GM18517 (cell line): ENCODE data around the gene ENOX1.
A peak's percentile ranks its signal among the peaks of the same experiment; 100 is the strongest.

Experiments used
- ATAC-seq: cut with Tn5 transposase; IDR thresholded peaks from one replicate; pipeline ENCODE4 v1.9.1; 2021; ENCODE audit warnings: mild to moderate bottlenecking, moderate library complexity; ENCODE audit not compliant: unreplicated experiment

Gene ENOX1

DNA sequence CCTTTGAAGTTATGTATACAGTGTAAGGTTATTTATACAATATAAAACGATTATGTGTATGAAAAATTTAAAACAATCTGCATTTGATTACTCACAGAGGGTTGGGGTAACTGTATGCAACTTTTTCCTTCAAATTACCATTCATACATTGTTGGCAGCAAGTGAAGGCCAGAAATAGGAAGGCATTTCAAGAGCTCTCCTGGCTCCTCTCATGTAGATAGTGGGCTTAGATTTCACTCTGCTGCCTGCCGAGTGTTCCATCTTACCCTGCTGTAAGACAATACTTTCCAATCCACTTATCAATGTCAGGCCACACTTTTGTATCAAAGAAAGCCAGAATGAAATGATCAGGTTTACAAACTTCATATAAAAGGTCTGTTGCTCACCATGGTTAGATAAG lies 518.1 kb downstream of the ENOX1 start:
- no peak for ATAC-seq

DNA sequence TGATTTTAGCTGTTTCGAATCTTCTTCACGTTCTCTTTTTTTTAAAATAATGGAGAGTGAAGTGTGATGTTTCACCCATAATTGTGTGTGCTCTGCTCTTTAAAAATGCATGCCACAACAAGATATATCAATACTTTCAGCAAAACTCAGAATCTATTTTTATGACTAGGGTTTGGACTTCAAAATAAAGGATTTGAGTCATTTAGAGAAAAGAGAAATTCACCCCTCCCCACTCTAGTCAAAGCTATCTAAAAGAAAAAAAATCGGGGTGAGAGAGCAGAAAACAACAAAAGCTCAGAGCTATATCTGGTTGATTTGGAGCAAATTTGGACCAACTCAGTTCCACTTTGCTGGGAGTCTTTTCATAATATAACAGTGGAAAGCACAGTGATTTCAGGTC lies 518.9 kb downstream of the ENOX1 start:
- no peak for ATAC-seq

DNA sequence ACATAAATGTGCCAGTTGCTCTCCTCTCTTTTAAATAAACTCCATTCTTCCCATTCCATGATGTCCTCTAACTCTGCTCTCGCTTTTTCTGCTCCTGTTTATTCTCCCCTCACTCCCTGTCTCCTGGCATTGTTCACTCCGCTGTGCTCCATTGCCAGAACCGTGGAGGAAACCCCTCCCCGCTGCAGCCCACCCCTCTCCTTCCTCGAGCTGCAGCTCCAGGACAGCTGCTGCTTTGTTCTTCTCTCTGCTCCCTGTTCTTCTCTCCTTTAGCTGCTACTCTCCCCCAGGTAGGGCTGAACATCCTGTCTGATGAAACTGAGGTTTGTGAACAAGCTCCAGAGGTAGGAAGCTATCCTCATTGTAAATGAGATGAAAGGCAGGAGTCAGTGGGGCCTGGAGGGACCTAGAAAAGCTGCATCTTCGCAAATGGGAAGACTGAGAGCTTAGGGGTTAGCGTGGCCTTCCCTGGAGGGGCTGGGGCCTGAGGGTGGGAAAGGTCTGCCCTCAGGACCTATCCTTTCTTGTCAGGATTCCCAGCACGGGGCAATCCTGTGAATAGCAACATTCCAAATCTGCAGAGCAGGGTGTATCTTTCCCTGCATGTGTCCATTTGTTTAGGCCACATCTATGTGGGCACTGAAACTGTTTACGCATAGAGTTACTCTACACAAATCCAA lies 519.7 kb downstream of the ENOX1 start:
- ATAC-seq = no peak

DNA sequence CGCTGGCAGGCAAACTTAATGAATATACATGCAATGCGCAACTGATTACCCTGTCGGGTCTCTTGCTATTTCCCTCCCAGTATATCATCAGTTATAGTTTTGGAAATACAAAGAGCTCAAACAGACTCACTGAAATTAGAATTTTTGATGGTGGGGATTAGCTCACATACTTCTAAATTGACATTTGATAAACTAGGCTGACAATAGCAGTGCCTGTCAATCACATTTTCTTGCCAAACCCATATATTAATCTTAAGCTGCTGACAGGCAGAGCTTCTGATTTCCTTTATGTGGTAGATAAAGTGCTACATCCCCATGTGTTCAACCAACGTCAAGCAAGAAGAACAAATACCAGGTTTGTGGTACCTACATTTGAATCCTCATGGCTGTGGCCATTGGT lies 521.7 kb downstream of the ENOX1 start:
- ATAC-seq = no peak

DNA sequence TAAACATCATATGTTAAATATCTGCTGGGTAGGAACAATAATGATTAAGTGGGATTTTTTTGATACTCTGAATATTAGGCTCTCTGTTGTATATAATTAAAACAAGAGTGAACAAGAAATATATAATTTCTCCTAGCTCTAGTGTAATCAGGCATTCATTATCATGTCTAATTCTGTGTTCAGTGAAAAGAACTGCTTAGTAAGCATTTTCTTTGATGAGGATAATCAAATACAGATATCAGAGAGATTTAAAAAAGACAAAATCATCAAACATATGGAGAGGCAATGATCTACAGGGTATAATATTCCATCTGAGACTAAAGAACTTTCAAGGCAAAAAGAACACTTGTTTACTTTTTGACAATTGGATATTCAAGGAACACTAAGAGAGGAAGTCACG lies 522.3 kb downstream of the ENOX1 start:
- no peak for ATAC-seq

DNA sequence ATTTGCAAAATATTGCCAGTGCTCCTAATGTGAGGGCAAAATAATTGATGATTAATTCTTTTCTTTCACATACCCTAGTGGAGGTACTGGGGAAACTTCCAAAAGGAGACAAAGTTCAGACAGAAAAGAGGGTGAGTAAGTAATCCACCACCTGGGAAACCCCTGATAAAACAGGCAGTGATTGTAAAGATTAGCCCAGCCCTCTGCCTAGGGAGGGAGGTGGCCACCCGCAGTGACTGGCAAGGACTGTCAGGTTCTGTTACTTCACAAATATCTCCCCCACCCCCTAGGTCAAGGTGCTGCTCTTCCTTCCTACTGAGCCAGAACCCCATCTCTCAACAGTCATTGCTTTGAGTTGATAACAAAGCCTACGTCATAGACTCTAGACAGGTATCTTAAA lies 523.7 kb downstream of the ENOX1 start:
- ATAC-seq = no peak

DNA sequence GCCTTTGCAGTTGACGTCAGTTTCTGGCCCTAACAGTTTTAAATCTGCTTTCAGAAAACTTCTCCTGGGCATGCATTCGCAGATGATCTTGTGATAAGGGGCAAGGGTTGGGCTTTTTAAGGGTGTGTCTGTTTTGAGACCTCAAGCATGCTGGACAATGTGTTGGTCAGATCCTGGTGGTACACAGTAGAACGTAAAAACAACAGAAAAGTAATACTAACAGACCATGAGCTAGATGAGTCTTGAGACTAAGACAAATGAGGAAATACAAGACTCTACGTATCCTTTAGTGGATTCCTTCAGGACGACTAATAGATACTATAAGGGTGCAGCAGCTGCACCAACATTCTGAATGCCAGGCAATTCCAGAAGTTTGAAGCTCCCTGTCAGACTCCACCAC lies 525.8 kb downstream of the ENOX1 start:
- ATAC-seq = no peak

DNA sequence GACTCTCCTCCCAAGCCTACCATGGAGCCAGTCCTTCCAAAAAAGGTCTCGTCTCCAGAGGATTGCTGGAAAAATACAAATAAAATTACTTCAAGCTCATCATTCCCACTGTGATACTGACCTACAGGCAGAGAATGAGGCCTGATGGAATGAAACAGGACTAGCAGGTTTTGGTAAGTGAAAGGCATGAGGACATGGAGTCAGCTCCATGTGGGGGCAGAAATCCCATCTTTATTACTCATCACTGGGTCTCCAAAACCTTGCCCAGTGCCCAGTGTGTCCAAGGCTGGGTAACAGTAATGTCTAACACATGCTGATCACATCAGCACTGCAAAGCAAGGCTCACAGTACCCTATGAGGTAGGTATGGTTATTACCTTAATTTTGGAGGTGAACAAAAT lies 528.0 kb downstream of the ENOX1 start:
- ATAC-seq = no peak

DNA sequence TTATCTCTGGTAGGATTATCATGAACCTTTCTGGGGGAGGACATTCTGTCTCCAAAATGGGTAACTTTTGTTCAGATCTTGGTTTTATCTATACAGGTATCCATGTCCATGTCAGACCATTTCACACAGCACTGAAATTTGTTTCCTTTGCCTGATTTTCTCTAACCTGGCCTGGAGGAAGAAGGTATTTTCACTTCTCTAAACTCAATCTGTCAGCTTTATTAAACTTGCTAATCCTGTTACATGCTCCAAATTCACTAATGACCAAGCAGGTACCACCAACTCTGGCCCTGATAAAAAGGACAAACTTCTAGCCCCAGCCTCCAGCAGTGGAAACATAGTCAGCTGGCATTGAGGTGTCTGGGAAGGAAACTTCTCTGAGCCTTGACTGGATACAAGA lies 529.0 kb downstream of the ENOX1 start:
- ATAC-seq = no peak

DNA sequence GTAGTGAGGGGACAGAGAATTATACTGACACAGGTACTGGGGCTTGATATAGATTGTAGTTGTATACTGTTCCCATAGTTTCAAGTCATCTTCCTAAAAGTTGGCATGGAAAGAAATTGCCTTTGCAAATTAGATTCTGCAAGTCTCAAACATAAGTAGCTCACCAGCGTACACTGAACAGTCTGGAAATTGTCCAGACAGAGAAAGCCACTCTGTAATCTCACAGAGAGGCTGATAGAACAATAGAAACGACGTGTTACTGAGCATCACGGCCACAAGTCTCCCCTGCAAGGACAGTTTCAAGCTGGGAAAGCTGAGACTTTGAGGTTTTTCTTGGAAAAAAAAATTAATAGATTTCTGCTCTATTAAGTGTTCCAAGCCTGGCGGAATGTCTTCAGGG lies 534.8 kb downstream of the ENOX1 start:
- ATAC-seq = no peak

DNA sequence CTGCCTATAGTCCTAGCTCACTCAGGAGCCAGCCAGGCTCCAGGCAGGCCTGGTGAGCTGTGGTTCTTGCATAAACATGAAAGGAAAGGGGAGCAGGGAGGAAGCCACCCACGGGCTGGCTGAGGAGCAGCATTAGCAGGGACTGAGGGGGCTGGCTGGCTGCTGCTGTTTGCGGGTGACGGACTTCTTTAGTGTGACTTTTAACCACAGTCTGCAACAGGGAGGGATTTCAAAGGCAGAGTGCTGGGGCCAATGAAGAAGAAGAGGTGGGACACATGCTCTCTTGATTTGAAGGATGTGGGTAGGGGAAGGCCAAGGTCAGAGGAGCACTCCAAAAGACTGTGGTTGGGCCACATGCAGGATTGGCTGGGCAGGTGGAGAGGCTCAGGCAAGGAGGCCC lies 540.4 kb downstream of the ENOX1 start:
- ATAC-seq = no peak

DNA sequence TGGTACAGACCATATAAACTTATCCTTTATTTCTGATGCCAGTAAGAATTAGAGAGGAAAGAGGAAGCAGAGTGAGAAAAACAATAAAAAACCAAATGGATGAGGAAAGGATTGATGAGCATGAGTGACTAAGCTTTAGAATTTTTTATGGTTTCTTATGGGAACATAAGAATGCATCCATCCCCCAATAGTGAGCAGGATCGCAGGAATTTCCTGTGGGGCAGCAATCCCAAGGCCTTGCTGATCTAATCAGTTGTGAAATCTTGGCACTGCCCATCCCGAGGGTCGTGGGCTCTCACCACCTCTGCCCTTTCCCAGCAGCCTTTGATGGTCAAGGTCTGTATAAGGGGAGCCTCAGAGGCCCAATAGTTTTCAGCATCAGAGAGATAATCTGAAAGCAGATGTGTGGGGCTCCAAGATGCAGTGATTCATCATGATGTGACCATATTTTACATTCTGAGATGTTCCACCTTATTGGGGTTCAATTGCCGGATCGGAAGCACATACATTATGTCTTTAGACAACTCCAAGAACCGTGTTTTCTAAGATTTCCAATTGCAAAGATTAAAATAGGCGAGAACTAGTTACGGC lies 541.3 kb downstream of the ENOX1 start:
- ATAC-seq = no peak

DNA sequence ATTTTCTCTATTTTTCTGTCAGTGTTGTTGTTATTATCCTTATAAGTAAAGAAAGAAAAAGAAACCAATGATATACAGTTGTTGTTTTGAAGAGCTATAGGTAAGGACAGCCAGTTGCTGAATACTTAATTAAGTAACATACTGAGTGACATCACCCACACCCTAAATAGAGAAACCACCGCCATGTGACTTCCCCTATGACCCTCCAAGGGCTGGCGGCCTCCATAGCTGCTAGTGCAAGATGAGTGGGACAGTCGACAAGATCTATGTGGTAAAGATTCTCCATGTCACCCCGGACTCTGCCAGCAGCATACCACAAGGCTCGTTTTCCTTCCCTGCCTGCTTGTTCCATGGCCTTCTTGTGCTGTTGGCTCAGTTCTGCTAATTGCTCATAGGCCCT lies 542.3 kb downstream of the ENOX1 start:
- ATAC-seq = no peak

DNA sequence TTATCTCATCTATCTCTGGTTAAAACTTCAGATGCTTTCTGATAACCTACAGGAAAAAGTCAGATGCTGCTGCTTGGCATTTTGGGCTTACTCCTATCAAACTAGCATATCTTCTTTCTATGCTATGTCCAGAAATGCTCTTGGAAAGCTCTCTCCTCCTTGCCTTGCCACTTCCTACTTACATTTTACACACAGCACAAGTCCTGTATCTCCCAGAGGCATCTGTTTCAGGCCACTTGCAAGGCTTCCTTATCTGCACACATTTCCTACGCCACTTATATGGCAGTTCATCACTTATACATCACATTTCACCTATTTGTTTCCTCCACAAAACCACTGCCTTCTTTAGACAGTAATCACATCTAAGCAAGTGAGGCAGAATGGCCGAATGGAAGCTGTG lies 543.1 kb downstream of the ENOX1 start:
- ATAC-seq = no peak

DNA sequence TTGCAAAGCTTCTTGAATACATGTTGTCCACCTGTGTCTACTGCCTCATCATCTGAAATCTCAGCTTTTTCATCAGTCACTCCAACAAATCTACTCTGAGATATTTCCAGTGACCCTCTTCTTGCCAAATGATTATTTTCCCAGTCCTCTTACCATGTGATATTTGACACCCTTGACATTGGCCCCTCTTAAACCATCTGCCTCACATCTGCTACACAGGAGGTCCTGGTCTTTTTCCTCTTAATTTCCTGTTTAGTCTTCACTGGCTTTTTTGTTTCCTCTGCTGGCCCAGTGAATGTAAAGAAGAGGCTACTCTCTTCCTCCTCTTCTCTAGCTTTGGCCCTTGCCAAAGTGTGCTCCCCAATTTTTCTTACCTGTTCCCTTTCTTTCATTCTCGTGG lies 544.7 kb downstream of the ENOX1 start:
- no peak for ATAC-seq

DNA sequence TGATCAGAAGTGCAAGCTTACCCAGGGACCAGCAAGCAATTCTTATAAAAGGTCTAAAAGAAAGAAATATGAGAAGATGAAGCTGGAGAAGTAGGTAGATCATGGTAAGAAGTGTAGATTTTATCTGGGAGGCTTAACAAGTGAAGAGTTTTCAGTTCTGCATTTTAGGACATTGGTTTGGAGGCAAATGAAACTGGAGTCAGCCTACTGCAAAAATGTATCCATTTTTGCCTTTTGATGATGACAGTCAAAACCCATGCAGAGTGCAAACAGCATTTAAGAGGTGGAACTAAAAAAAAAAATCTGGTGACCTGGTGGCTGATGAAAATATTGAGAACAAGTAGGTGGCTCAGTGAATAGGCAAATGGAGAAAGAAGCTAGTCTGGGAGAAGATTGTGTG lies 546.5 kb downstream of the ENOX1 start:
- ATAC-seq = peak; percentile 81

DNA sequence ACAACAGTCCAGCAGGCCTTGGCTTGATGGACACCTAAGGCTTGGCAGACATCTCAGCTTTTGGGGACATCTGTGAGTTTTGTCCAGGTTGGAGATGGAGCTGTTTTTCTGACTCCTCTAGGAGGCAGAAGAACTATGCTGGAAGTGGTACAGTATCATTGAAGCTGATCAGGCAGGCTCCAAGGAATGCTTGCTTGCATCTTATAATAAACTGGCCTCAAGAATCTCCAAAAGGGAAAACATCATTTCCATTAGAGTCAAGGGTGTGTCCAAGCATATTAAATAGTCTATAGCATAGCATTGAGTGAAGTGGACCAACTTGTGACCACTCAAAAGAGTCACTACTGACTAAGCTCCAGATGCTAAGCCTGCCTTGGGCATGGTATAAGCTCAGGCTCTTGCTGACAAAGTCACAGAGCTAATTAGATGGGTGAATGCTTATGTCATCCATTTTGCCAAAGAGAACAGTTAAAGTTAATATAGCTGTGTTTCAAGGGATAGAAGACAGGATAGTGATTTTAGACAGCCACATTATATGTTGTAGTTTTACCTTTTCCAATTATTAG lies 547.4 kb downstream of the ENOX1 start:
- no peak for ATAC-seq

DNA sequence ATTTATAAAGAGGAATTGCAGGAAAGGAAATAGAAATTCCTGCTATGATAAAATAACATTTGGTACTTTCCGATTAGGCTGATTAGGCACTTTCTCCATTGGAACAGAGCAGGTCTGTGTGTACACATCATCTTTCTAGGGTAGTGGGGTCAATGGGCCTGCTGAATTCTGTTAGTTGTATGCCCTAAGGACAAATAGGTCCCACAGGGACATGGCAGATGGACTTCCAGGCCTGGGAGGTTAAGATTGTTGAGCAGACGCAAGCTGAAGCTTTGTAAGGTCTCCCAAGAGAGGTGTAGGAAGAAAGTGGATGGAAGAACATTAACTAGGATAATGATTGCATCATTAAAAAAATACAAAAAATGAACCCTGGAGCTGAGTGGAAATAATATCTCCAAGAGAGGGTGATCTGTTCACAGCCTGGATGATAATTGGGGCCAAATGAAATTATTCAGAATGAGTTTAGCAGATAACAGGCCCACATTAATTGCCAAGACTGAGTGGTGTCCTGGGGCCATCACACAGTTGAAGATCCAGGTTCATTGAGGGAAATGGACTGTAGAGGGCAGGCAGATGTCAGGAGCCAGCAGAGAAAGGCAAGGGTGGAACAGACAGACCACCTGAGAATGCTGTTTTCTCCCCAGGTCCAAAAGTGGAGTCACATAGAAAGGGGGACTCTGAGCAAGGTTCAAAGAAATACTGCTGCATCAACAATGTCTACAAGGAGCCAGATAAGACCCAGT lies 548.3 kb downstream of the ENOX1 start:
- no peak for ATAC-seq

DNA sequence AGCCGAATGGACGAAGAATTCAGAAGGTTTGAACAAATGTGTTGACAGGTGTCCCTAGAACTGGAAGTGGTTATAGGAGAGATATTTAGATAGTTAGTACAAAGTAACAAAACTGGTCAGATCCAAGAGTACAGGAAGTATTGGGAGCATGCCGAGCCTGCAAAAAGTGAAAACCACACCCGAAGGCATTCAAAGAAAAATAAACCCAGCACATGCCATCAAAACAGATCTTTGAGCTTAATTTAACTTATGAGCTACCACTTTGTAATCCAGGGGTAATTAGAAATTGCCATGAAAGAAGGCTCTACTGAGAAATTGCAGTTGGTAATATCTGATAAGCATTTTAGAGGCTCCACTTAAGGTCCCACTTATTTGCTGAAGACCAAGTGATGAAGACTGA lies 549.2 kb downstream of the ENOX1 start:
- ATAC-seq = no peak

DNA sequence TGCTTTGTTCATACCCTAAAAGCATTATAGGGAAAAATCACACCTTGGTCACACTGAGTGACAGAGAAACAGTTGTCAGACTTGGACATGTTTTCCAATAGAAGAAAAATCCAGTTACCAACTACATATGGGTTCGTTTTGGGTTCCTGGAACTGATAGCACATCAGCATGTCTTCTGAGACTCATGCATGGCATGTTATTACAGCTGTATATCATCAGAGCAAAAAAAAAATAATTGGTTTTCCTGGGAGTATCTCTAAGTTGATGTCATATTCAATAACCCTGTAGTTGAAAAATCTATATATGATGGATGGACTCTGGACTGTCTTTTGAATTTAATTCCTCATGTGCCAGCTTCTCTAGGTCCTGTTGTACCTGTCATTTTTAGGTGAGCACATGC lies 551.7 kb downstream of the ENOX1 start:
- no peak for ATAC-seq

DNA sequence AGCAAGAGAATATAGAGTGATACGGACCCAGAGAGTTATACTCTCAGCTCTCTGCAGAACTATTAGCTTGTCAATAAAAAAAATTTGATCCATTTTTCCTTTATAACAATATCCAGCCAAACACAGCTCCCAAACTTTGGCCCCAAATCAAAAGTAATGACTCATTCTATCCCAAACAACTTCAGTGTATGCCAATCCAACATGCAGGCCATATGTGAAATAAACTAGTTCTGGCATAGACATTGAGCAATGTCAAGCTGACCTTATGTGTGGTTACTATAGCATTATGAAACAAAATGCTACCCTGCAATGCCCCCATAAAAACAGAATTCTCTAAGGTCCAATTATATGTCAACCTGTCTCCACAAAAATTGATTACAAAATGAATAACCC lies 553.9 kb downstream of the ENOX1 start:
- ATAC-seq = no peak
